ENCODE data around the gene AQP4. TPM values are rescaled to one million over a fixed set of nuclear protein-coding genes. Genes with fewer than 3 reads are reported as not detected.

The AQP4 gene
- total RNA-seq, 1 donor from 2014 or later: 0.12 TPM

DNA sequence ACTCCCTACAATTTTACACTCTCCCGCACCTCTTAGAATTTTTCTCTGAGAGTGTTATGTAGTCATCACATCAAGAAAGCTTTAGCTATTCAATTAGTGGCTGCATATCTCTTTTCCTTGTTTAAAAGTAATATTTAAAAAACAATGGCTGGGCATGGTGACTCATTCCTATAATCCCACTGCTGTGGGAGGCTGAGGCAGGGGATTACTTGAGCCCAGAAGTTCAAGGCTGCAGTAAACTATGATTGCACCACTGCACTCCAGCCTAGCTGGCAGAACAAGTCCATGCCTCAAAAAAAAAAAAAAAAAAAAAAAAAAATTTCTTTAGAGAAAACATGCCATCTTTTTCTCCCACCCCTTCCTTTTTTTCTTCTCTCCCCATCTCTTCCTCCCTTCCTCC is 44.3 kb downstream of the AQP4 start:
- TF ChIP-seq, protein P1, sequence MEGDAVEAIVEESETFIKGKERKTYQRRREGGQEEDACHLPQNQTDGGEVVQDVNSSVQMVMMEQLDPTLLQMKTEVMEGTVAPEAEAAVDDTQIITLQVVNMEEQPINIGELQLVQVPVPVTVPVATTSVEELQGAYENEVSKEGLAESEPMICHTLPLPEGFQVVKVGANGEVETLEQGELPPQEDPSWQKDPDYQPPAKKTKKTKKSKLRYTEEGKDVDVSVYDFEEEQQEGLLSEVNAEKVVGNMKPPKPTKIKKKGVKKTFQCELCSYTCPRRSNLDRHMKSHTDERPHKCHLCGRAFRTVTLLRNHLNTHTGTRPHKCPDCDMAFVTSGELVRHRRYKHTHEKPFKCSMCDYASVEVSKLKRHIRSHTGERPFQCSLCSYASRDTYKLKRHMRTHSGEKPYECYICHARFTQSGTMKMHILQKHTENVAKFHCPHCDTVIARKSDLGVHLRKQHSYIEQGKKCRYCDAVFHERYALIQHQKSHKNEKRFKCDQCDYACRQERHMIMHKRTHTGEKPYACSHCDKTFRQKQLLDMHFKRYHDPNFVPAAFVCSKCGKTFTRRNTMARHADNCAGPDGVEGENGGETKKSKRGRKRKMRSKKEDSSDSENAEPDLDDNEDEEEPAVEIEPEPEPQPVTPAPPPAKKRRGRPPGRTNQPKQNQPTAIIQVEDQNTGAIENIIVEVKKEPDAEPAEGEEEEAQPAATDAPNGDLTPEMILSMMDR (conservative IDR thresholded peaks at IDR 0.05; ENCODE audit: low read depth, low read length): no peak
- H3K4me3 ChIP-seq (ENCODE audit: low read depth, low read length): no peak overlapping the region
- no peak for DNase-seq (ENCODE audit: low read depth)

DNA sequence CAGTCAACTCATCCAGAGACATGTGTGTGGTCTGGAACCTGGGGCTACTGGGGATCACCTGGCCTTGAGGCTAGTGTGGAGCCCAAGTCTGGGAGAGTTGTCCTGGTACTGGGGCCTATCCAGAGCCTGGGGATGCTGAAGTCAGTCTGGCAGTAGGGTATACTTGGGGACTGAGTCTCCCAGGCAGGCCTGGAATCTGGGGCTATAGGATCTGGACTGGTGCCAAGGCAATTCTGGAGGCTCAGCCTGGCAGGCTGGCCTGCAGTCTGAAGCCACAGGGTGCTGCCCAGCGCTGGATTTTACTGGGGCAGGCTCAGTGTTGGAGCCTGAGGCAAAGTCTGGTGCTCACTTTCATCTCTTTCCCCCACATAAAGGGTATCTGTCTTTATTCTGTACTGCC is 46.5 kb downstream of the AQP4 start:
- DNase-seq (ENCODE audit: low read depth): no peak
- TF ChIP-seq, protein P1 (conservative IDR thresholded peaks at IDR 0.05; ENCODE audit: low read depth, low read length): no peak
- H3K4me3 ChIP-seq (ENCODE audit: low read depth, low read length): no peak overlapping the region

DNA sequence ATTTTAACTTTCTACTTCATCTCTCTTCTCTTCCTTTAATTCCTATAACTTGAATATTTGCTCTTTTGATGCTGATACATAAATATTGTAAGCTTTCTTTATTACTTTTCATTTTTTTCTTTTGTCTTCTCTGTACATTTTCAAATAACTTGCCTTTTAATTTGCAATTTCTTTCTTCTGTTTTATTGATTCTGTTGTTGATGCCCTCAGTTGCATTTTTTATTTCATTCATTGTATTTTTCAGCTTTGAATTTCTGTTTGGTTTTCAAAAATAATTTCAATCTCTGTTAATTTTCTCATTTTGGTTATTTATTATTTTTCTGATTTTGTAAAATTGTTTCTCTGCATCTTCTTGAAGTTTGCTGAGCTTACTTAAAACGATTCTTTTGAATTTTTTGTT is 47.0 kb downstream of the AQP4 start:
- TF ChIP-seq, protein P1 (conservative IDR thresholded peaks at IDR 0.05; ENCODE audit: low read depth, low read length): no peak
- no peak for DNase-seq (ENCODE audit: low read depth)
- no peak overlapping the region for H3K4me3 ChIP-seq (ENCODE audit: low read depth, low read length)

DNA sequence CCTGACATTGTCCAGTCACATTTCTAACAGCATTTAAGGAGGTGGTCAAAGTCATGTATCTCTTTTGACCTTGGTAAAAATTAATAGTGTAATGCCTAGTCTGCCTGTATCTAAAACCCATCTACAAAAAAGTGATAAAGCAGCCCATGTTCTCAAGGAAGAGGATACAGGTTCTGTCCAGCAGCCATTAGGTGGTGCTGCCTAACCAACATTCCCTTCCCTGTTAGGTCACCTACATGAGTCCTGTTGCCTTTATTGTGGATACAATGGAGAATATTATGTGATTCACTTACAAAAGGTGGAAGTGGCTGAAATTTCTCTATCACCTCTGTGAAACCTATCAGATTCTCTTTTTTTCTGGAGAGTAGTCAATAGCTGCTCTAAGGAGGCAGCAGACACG is 52.5 kb downstream of the AQP4 start:
- peak; percentile 30 for DNase-seq (ENCODE audit: low read depth)
- TF ChIP-seq, protein P1 (conservative IDR thresholded peaks at IDR 0.05; ENCODE audit: low read depth, low read length): peak; percentile 89
- H3K4me3 ChIP-seq (ENCODE audit: low read depth, low read length): no peak overlapping the region

DNA sequence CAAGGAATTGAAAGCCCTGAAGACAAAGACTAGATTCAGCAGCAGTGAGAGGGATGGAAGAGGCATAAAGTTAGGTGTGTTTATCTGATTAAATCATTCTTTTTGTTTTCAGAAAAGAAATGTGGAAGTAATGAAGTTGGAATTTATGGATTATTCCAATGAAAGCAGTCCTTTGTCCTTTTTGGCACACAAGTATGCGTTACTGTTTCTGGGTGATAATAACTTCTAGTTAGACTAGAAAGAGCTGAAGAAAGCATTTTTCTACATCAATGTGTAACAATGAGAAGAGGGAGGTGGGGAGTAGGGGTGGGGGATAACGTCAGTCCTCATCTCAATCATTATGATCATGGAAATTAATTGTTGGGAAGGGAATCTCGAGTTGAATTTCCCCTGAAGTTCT is 53.0 kb downstream of the AQP4 start:
- TF ChIP-seq, protein P1 (conservative IDR thresholded peaks at IDR 0.05; ENCODE audit: low read depth, low read length): no peak
- no peak overlapping the region for H3K4me3 ChIP-seq (ENCODE audit: low read depth, low read length)
- DNase-seq (ENCODE audit: low read depth): no peak

DNA sequence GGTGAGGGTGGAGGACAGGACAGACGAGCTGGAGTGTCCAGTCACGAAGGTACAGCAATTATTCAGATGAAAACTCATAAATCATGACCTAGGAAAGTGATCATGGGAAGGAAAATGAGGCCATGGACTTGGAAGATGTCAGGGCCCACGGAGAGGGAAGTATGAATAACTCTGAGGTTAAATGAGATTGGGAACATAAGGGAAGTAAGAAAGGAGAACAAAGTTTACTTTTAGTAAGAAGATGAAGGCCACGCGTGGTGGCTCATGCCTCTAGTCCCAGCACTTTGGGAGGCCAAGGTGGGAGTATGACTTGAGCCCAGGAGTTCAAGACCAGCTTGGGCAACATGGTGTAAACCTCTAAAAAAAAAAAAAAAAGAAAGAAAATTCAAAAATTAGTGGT is 56.2 kb downstream of the AQP4 start:
- DNase-seq (ENCODE audit: low read depth): no peak
- TF ChIP-seq, protein P1 (conservative IDR thresholded peaks at IDR 0.05; ENCODE audit: low read depth, low read length): no peak
- H3K4me3 ChIP-seq (ENCODE audit: low read depth, low read length): no peak overlapping the region

DNA sequence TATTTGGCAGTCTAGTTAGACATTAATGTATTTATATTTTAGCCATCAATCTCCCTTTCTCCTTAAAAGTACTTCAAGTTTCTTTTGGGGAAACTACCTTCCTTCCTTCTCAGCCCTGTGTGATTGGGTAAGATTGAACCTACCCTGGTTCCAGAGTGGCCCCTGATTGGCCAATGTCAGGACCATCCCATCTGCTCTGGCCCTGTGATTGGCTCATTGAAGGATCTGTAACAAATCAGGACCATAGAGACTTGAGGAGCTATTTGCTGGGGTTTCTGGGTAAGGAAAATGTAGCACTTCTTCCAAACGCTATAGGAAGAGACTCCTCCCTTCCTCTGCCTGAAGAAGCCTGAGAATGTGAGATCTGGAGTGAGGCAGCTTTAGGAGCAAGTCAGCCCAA is 59.3 kb downstream of the AQP4 start:
- no peak for DNase-seq (ENCODE audit: low read depth)
- TF ChIP-seq, protein P1 (conservative IDR thresholded peaks at IDR 0.05; ENCODE audit: low read depth, low read length): no peak
- no peak overlapping the region for H3K4me3 ChIP-seq (ENCODE audit: low read depth, low read length)
